GM19468 (cell line): ENCODE results near the gene FIGLA.

Source experiments
- ATAC-seq: cut with Tn5 transposase; IDR thresholded peaks from one replicate; pipeline ENCODE4 v1.9.1; 2021; ENCODE audit warnings: mild to moderate bottlenecking, moderate library complexity, moderate number of reproducible peaks; ENCODE audit not compliant: unreplicated experiment; ENCODE audit errors: extremely low read depth

The FIGLA gene

GRCh38 chr2:70790136-70790828 is at the start of gene FIGLA:
Gene FIGLA (minus strand): TSS chr2:70790643. CDS start chr2:70790638, 5 bp downstream.
- no peak for ATAC-seq

- ATAC-seq = no peak
Observed at GRCh38 chr2:70837980-70838925, 47.8 kb upstream of the FIGLA start.

- no peak for ATAC-seq
Observed at GRCh38 chr2:70835643-70836042, 45.2 kb upstream of the FIGLA start, which contains the start of gene CD207. Gene CD207 (minus strand): TSS chr2:70835816. CDS start chr2:70835776, 40 bp downstream.

- no peak for ATAC-seq
Observed at GRCh38 chr2:70834881-70835280, 44.4 kb upstream of the FIGLA start.

GRCh38 chr2:70834106-70834505 is 43.7 kb upstream of the FIGLA start:
- ATAC-seq = no peak

GRCh38 chr2:70833246-70833645 is 42.8 kb upstream of the FIGLA start:
- no peak for ATAC-seq

- no peak for ATAC-seq
Observed at GRCh38 chr2:70832386-70832785, 41.9 kb upstream of the FIGLA start.

- no peak for ATAC-seq
Observed at GRCh38 chr2:70831861-70832260, 41.4 kb upstream of the FIGLA start.

GRCh38 chr2:70830366-70830765 is 39.9 kb upstream of the FIGLA start:
- ATAC-seq = no peak

- no peak for ATAC-seq
Observed at GRCh38 chr2:70829916-70830315, 39.5 kb upstream of the FIGLA start.

- no peak for ATAC-seq
Observed at GRCh38 chr2:70828914-70829824, 38.7 kb upstream of the FIGLA start.

GRCh38 chr2:70828115-70828514 is 37.7 kb upstream of the FIGLA start:
- ATAC-seq = no peak

- ATAC-seq = no peak
Observed at GRCh38 chr2:70827388-70827787, 36.9 kb upstream of the FIGLA start.

GRCh38 chr2:70826696-70827350 is 36.4 kb upstream of the FIGLA start:
- ATAC-seq = no peak

GRCh38 chr2:70823249-70823648 is 32.8 kb upstream of the FIGLA start:
- ATAC-seq = no peak

GRCh38 chr2:70822843-70823242 is 32.4 kb upstream of the FIGLA start:
- ATAC-seq = no peak

- ATAC-seq = no peak
Observed at GRCh38 chr2:70820499-70820898, 30.1 kb upstream of the FIGLA start, which contains the start of gene CLEC4F. Gene CLEC4F (minus strand): TSS chr2:70820599. CDS start chr2:70820523, 76 bp downstream.

- no peak for ATAC-seq
Observed at GRCh38 chr2:70817284-70817954, 27.0 kb upstream of the FIGLA start.

- no peak for ATAC-seq
Observed at GRCh38 chr2:70816726-70817125, 26.3 kb upstream of the FIGLA start.
